SW 1271 (cell line): Measurements from ENCODE around the gene SLC29A1.
"Not testable (repeated sequence)": the region's sequence is repeated elsewhere in the genome, so short reads cannot be mapped to it uniquely, and the experiment has no call there.

Experiments
- DNase-seq, 2 experiments: peaks; one replicate each; lab custom pipeline; 2025; lab: John Stamatoyannopoulos, UW

The SLC29A1 gene

DNA sequence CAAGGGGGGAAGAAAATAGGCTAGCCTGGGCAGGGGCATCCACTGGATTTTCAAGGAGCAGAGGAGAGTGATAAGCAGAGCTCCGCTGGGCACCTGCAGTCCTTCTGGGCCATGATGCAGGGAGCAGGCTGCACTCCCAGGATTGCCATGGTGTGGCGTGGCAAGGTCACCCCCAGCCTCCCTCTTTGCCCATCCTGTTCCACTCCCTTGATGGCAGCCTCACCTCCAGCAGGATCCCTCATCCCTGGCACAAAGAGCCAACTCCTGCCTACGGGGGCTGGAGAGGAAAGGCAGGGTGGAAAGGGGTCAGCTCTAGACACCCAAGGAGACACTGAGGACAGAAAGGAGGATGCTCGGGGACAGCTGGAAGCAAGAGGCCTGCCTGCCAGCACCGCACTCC, 29.1 kb upstream of the SLC29A1 start:
- DNase-seq: no peak

DNA sequence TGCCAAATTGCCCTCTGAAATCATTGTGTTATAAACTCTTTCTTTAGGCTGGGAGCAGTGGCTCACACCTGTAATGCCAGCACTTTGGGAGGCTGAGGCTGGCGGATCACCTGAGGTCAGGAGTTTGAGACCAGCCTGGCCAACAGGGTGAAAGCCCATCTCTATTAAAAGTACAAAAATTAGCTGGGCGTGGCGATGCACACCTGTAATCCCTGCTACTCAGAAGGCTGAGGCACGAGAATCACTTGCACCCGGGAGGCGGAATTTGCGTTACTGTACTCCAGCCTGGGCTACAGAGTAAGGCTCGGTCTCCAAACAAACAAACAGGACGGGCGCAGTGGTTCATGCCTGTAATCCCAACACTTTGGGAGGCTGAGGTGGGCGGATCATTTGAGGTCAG, 27.0 kb upstream of the SLC29A1 start:
- not testable (repeated sequence) for DNase-seq

DNA sequence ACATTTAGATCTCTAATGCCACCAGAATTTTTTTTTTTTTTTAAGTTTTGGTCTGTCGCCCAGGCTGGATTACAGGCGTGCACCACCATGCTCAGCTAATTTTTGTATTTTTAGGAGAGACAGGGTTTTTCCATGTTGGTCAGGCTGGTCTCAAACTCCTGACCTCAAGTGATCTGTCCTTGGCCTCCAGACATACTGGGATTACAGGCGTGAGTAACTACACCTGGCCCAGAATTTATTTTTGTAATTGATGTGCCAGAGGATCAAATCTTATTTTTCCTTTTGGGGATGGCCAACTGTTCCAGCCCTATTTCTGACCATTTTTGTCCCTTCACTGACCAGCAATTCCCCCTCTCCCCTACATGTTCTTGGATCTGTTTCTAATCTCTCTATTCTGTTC, 24.7 kb upstream of the SLC29A1 start:
- no peak for DNase-seq

DNA sequence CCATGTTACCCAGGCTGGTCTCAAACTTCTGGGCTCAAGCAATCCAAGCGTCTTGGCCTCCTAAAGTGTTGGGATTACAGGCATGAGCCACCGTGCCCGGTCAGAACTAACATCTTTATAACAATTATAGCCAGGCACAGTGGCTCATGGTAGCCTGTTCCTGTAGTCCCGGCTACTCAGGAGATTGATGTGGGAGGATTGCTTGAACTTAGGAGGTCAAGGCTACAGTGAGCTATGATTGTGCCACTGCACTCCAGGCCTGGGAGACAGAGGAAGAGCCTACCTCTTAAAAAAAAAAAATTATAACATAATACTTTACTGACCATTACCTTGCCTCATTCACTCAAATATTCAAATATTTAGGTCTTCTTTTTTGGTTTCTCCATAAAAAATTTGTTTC, 23.5 kb upstream of the SLC29A1 start:
- DNase-seq: no peak

DNA sequence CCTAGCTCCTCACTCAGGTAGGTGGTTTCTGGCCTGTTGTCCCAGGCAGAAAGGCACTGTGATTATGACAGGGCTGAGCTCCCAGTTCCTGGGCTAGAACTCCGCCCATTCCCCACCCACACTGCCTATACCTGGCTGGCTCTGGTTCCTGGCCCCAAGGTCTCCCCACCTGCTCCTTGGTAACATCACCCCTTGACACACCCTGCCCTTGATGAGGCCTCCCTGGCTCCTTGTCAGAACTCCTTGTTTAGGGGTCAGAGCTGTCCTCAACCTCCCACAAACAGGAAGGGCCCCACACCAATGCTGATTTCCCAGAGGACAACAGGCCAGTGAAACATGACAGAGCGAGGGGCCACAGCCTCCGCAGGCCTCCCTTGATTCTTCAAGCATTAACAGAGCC, 22.2 kb upstream of the SLC29A1 start:
- no peak for DNase-seq

DNA sequence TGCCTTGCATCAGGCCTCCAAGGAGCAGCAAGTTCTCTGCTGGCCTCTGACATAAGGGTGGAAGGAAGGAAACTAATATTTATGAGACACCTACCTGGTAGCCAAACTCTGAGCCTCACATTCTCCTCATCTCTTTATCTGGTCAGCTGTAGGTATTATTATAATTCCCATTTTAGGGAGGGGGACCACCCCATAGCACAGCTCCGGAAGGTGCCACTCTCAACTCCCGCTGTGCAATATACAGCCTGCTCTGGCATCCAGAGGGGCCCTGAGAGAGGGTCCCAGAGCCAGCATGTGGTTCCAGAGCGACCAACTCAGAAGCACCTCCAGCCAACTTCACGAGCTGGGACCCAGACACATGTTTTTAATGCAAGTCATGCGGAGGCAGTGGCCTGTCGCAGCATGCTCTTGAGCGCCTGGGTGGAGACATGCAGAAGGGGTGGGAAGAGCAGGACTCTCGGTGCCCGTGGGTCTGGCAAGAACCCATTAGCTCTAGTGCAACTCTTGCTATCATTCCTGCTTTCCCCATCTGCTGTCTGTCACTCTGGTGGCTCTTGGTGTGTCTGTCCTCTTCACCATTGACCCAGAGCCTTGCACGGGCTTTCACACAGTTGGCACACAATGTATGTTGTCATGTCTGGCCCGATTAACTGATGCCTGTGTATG, 21.6 kb upstream of the SLC29A1 start:
- DNase-seq: no peak

DNA sequence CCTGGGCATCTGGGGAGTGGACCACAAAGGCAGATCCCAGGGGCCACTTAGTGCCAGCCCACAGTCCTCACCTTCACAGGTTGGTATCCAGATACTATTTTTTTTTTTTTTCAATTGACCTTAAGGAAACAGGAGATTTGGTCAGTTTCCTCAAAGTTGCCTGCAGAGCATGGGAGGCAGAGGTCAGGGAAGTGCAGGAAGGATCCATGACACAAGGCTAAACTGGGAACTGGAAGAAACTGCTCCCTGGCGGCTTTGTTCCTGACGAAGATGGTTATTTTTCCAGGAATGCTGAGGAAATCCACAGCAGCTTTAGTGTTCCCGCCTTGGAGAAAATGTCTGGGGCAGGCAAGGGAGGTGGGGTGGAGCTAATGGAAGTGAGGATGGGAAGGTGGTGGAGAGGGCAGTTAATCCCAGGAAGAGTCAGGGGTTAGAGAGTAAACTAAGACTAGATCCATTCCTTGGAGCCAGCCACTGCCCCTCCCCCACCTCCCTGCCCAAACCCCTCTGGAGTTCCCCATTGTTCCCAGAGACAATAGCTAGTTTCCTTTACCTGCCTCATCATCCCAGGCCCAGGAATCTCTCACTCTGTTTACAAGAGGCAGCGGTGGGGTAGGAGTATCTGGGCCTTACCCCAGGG, 20.9 kb upstream of the SLC29A1 start:
- no peak for DNase-seq

DNA sequence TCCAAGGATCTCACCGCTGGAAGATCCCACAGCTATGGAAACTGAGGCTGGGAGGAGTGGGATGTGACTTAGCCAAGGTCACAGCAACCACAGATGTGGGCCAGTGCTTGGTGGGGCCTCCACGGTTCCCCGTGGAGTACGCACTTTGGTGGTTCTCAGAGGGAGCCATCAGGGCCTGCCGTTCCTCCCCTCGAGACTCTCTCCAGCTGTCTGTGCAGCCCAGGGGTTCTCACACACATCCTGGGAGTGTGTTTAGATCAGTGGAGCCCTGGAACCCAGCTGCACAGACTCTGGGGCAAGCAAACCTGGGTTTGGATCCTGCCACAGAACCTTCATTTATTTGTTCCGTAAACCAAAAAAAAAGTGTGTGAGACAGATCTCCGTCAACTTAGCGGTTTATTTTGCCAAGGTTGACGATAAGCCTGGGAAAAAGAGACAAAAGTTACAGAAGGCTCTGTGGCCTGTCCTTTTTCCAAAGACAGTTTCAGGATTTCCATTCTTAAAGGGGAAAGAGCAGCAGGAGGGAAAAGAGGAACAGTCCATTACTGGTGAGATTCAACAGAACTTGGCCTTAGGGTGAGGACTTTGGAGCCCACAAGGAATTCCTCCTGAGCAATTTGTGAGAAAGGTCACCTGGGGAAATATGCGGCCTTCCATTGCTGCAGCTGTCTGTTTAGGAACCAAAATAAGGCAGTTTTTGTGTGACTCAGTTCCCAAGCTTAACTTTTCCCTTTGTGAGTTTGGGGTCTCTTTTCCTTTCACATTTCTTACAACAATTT, 20.2 kb upstream of the SLC29A1 start:
- no peak for DNase-seq

DNA sequence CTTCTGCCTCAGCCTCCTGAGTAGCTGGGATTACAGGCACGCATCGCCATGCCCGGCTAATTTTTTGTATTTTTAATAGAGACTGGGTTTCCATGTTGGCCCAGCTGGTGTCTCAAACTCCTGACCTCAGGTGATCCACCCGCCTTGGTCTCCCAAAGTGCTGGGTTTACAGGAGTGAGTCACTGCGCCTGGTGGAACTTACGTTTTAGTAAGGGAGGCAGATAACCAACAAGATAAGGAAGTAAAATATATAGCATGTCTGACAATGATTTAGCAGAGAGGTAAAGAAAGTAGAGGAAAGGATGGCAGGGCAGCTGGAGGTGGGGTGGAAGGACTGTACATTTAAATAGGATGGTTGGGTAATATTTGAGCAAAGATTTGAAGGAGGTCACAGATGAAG, 19.4 kb upstream of the SLC29A1 start:
- DNase-seq: no peak

DNA sequence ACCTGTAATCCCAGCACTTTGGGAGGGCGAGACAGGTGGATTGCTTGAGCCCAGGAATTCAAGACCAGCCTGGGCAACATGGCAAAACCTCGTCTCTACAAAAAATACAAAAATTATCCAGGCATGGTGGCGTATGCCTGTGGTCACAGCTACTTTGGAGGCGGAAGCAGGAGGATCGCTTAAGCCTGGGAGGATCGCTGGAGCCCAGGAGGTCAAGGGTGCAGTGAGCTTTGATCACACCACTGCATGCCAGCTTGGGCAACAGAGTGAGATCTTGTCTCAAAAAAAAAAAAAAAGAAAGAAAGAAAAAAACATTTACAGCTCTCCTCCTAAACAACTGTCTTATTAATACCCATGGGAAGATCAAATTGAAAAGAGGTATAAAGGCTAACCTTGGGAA, 15.4 kb upstream of the SLC29A1 start:
- no peak for DNase-seq

DNA sequence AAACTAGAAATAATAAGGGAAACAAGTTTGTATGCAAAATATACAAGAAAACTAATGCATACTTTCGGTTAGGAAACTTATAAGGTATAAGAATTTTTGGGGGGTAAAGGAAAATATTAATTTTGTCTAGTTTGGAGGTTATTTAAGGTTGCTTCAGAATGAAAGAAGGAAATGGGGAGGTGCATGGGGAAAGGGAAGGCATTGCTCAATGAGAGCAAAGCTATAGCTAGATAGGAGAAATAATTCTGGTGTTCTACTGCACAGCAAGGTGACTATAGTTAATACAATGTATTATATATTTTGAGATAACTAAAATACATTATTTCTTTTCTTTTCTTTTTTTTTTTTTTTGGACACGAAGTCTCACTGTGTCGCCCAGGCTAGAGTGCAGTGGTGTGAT, 12.1 kb upstream of the SLC29A1 start:
- no peak for DNase-seq

DNA sequence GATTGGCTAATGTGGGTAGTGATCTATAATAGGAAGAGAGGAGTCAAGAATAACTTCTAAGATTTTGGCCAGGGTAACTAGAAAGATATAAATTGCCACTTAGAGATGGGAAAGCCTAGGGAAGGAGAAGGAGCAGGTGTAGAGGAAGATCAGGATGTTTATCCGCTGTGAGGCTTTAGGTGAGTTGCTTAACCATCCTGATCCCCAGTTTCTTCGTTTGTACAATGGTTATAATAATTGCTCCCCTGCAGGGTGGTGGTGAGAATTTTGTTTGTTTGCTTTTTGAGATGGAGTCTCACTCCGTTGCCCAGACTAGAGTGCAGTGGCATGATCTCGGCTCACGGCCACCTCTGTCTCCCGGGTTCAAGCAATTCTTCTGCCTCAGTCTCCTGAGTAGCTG, 9.1 kb upstream of the SLC29A1 start:
- no peak for DNase-seq

DNA sequence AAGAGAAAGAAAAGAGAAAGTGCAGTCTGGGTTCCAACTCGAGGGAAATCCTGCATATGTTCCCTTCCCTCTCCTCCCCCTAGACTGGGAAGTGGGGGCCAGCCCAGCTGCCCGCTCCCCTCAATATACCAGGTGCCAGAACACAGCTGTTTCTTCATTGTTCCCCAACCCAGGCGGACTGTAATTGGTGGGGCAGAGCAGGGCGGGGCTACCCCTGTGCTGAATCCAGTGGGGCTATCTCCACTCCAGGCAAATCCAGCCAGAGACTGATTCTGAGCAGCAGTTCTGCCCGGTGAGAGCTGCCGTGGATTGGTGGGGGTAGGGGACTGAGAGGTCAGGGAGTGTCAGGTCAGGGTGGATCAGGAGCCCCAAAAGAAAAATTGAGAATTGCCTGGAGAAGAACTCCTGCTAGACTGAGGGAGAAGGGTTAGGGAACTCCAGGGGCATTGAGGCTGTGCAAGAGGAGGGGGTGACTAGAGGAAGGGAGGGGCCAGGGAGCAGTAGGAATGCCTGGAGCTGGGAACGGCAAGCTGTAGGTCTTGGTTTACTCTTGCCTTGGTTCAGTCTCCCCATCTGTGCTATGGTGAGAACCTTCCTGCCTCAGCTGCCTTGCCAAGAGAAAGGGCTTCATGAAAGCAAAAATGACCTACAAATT, 6.6 kb upstream of the SLC29A1 start, which contains the start of gene MYMX:
MYMX (plus strand) TSS at position 250 of the 655 bp plus-strand sequence. CDS start 546 bp downstream, outside the sequence.
- no peak for DNase-seq

DNA sequence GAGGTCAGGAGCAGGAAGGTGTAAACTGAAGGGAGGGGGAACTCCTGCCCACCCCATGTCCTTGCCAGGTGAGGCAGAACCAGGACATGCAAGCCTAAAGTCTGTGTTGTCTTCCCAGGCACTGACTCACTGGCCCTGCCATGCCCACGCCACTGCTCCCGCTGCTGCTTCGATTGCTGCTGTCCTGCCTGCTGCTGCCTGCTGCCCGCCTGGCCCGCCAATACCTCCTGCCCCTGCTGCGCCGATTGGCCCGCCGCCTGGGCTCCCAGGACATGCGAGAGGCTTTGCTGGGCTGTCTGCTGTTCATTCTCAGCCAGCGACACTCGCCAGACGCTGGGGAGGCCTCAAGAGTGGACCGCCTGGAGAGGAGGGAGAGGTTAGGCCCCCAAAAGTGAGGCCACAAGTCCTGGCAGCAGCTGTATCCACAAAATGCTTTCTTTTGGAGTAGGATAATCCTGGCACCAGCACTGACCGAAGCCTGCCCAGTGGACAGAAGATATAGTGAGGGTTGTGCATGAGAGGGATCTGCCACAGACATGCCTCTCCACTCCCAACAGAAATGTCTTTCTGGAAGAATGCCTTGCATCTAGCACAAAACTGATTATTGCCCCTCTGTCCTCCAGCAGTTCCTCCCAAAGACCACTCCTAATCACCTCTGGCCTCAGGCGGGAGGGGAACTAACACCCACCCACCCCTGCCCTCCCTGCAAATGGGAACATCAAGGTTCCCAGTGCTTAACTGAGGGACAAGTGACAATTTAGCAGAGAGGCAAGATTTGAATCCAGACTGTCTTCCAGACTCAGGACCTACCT, 5.9 kb upstream of the SLC29A1 start:
- DNase-seq: no peak

DNA sequence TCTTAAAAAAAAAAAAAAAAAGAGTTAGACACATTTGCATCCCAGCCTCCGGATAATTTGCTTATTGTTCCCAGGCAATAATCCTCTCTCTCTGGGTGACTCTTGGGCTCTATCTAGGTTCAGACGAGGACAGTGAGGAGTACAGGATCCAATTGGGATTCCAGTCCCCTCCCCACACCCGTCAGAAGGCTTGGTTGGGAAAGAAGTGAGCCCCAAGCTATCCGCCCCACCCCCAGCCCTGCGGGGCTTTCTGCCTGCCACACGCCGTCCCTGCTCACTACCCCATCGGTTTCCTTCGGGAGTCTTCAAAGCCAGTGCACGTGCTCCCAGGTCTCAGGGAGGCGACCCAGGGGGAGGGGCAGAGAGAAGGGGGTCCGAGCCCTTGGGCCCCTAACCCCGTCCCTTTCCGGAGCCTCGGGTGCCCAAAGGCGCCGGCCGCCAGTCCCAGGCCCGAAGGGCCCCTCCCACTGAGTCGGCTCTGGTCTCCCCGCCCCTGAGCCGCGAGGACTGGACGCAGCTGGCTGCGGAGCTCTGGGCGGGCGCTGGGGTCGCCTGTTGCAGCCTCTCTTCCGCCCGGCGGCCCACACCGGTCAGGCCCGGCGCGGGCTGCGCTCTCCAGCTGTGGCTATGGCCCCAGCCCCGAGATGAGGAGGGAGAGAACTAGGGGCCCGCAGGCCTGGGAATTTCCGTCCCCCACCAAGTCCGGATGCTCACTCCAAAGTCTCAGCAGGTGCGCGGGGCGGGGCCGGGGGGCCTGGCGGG, 4.2 kb upstream of the SLC29A1 start:
- peak; percentile 26 to 70 for DNase-seq

DNA sequence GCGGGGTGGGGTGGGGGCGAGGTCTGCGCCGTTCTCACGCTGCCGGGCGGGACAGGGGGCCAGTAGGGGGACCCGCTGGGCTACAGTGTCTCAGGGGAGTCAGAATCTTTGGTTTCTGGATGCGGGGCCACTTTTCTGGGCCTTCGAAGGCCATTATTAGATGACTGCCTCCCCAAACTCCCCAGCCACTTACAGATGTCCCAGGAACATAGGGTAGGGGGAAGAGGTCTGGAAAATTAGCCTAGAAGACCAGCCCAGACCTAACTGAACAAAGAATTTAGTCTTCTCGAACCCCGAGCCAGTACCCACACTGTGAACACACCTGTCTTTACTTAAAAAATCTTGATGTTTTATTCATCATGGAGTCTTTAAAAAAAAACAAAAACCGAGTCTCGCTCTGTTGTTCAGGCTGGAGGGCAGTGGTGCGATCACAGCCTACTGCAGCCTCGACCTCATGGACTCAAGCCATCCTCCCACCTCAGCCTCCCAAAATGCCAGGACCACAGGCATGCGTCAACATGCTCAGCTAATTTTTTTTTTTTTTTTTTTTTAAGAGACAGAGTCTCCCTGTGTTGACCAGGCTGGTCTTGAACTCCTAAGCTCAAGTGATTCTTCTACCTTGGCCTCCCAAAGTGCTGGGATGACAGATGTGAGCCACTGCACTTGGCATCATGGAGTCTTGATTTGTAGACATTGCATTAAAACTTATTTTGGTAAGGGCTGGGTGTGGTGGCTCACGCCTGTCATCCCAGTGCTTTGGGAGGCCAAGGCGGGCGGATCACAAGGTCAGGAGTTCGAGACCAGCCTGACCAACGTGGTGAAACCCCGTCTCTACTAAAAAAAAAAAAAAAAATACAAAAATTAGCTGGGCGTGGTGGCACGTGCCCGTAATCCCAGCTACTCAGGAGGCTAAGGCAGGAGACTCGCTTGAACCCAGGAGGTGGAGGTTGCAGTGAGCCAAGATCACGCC, 3.3 kb upstream of the SLC29A1 start:
- DNase-seq: no peak

DNA sequence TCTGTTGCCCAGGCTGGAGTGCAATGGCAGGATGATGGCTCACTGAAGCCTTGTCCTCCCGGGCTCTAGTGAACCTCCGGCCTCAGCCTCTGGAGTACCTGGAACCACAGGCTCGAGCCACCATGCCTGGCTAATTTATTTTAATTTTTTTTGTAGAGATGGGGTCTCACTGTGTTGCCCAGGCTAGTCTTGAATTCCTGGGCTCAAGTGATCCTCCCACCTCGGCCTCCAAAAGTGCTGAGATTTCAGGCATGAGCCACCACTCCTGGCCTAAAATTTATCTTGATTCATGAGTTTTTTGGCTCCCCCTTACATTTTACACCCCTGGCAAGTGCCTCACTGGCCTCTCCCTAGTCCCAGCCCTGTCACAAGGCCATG, 2.5 kb upstream of the SLC29A1 start:
- DNase-seq: no peak

DNA sequence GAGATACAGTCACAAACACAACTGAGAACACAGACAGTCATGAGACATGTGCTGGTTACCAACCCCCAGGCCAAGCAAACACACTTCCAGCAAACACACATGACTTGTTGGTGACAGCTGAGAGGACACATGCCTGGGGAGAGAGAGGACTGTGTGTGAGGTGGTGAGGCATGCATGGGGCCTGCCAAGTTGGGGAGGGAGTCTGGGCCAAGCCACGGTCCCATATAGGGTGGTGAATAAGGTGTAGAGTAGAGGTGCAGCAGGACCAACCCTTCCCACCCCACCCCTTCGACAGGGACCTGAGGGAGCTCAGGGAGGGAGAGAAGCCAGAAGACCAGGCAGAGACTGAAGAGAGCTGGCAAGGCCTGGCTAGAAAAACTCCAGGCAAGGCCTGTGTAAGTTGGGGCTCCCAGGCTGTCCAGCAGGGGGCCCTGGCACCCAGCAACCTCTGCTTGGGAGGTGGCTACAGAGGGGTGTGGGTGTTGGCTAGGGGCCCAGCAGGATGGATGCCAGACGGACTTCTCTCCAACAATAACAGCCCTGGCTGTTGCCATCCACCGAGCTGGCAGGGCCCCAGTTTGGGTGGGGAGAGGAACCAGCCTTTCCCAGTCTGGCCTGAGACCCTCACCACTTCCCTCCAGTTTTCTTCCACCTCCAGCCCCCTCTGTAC, 2.0 kb upstream of the SLC29A1 start:
- DNase-seq: peak; percentile 48 to 84

DNA sequence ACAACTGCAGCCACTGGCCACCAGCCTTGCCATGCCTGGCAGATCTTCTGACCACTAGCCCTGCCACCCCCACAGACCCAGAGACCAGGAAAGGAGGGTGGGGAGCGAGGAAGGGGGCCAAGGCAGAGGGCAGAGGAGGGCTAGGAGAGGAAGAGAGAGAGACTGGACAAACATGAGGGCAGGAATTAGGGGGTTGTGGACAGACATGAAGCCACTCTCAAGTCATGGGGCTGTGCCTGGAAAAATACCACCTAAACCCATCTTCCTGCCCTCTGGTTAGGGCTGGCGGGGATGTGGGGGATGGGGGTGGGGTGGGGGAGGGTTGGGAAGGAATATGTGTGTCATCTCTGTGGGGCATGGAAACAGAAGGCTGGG, 1.4 kb upstream of the SLC29A1 start:
- DNase-seq: no peak
